HEK293T (cell line): ENCODE results near the gene SERPINA6.
"Not testable (repeated sequence)": the region's sequence is repeated elsewhere in the genome, so short reads cannot be mapped to it uniquely, and the experiment has no call there.

ENCODE experiments used
- CTCF ChIA-PET: fragments of 350-600 bp; formaldehyde crosslinking; extraction: SDS; loops from one replicate; lab custom pipeline; 2021; ENCODE audit warnings: antibody characterized with exemption, inconsistent platforms; lab: Yijun Ruan, JAX
- POLR2A ChIA-PET: fragments of 350-600 bp; formaldehyde crosslinking; extraction: SDS; loops from one replicate; lab custom pipeline; 2020; ENCODE audit warnings: antibody characterized with exemption, inconsistent platforms; lab: Yijun Ruan, JAX
- DNase-seq: peaks from one replicate; pipeline ENCODE4 v3.0.0; 2012; ENCODE audit warnings: mixed read lengths; ENCODE audit errors: extremely low spot score
- ARNT ChIP-seq: fragments of 450-650 bp; IDR thresholded peaks from 2 replicates; pipeline ENCODE4 v1.6.1; 2017; ENCODE audit warnings: mild to moderate bottlenecking
- BHLHE40 ChIP-seq: fragments of 450-650 bp; IDR thresholded peaks from 2 replicates; pipeline ENCODE4 v1.6.1; 2016; ENCODE audit warnings: mild to moderate bottlenecking, moderate library complexity, borderline replicate concordance
- FOXA1 ChIP-seq: fragments of 450-650 bp; IDR thresholded peaks from 2 replicates; pipeline ENCODE4 v1.6.1; 2016; ENCODE audit warnings: mild to moderate bottlenecking
- FOXK2 ChIP-seq: fragments of 450-650 bp; IDR thresholded peaks from 2 replicates; pipeline ENCODE4 v1.6.1; 2016; ENCODE audit warnings: mild to moderate bottlenecking
- FOXM1 ChIP-seq: fragments of 450-650 bp; IDR thresholded peaks from 2 replicates; pipeline ENCODE4 v1.6.1; 2017; ENCODE audit warnings: mild to moderate bottlenecking, borderline replicate concordance
- HDGF ChIP-seq: fragments of 450-650 bp; IDR thresholded peaks from 2 replicates; pipeline ENCODE4 v1.6.1; 2017; ENCODE audit warnings: antibody characterized with exemption, borderline replicate concordance
- L3MBTL2 ChIP-seq: fragments of 450-650 bp; conservative IDR thresholded peaks from 2 replicates; pipeline ENCODE4 v1.6.1; 2016; ENCODE audit warnings: mild to moderate bottlenecking
- LEF1 ChIP-seq: fragments of 450-650 bp; IDR thresholded peaks from 2 replicates; pipeline ENCODE4 v1.6.1; 2017; ENCODE audit warnings: mild to moderate bottlenecking, borderline replicate concordance
- NFRKB ChIP-seq: fragments of 450-650 bp; IDR thresholded peaks from 2 replicates; pipeline ENCODE4 v1.6.1; 2016; ENCODE audit warnings: mild to moderate bottlenecking, moderate library complexity
- SP1 ChIP-seq: fragments of 450-650 bp; IDR thresholded peaks from 2 replicates; pipeline ENCODE4 v1.6.1; 2017
- SUZ12 ChIP-seq: fragments of 450-650 bp; IDR thresholded peaks from 2 replicates; pipeline ENCODE4 v1.6.1; 2016; ENCODE audit warnings: mild to moderate bottlenecking
- TARDBP ChIP-seq: fragments of 450-650 bp; IDR thresholded peaks from 2 replicates; pipeline ENCODE4 v1.6.1; 2016
- ZNF384 ChIP-seq: fragments of 450-650 bp; IDR thresholded peaks from 2 replicates; pipeline ENCODE4 v1.6.1; 2016
- TF ChIP-seq, protein P1 (sequence below): fragments of 450-650 bp; IDR thresholded peaks from 2 replicates; pipeline ENCODE4 v1.6.1; 2016

Gene SERPINA6

GRCh38 chr14:94269156-94269555 lies 54.0 kb downstream of the SERPINA6 start:
- no peak for DNase-seq
- POLR2A ChIA-PET, result no interaction called here
- CTCF ChIA-PET, result no interaction called here
- TF ChIP-seq BHLHE40 (no peak), SUZ12 (no peak), SP1 (no peak), LEF1 (no peak), FOXK2 (no peak), FOXA1 (no peak), ARNT (no peak), ZNF384 (no peak), L3MBTL2 (no peak), TARDBP (no peak), HDGF (no peak), NFRKB (no peak), FOXM1 (no peak)
- TF ChIP-seq, protein P1, sequence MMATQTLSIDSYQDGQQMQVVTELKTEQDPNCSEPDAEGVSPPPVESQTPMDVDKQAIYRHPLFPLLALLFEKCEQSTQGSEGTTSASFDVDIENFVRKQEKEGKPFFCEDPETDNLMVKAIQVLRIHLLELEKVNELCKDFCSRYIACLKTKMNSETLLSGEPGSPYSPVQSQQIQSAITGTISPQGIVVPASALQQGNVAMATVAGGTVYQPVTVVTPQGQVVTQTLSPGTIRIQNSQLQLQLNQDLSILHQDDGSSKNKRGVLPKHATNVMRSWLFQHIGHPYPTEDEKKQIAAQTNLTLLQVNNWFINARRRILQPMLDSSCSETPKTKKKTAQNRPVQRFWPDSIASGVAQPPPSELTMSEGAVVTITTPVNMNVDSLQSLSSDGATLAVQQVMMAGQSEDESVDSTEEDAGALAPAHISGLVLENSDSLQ, result no peak

- CTCF ChIA-PET, DNase-seq, POLR2A ChIA-PET: not testable (repeated sequence)
These were observed 54.6 kb downstream of the SERPINA6 start for GRCh38 chr14:94268582-94268981.

DNA sequence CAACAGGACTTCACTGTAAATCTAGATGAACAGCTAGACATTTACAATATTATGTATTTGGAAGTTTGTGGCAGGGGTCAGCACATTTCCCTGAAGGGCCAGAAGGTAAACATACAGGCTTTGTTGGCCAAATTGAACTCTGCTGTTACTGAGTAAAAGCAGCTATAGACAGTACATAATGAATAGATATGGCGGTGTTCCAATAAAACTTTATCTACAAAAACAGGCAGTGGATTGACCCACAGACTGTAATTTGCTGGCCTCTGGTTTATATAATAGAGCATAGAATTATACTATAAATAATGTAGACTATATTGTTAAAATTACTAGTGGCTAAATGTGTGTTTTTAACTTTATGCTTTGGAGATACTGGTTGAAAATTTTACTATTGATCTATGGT lies 55.8 kb downstream of the SERPINA6 start:
- TF ChIP-seq SUZ12, result no peak
- TF ChIP-seq FOXM1, result no peak
- CTCF ChIA-PET, result no interaction called here
- no peak for DNase-seq
- POLR2A ChIA-PET, result no interaction called here

DNA sequence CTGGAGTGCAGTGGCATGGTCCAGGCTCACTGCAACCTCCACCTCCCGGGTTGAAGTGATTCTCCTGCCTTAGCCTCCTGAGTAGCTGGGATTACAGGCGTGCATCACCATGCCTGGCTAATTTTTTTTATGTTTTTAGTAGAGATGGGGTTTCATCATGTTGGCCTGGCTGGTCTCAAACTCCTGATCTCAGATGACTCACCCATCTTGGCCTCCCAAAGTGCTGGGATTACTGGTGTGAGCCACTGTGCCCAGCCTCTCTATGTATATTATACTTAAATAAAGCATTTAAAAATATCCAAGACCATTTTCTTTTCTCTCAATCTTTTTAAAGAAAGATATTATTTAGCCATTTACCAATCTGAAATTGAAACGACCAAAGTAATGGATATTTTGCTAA lies 58.9 kb downstream of the SERPINA6 start:
- CTCF ChIA-PET, DNase-seq, POLR2A ChIA-PET: not testable (repeated sequence)
